Measurements from ENCODE around the gene MAML3.

Gene MAML3

DNA sequence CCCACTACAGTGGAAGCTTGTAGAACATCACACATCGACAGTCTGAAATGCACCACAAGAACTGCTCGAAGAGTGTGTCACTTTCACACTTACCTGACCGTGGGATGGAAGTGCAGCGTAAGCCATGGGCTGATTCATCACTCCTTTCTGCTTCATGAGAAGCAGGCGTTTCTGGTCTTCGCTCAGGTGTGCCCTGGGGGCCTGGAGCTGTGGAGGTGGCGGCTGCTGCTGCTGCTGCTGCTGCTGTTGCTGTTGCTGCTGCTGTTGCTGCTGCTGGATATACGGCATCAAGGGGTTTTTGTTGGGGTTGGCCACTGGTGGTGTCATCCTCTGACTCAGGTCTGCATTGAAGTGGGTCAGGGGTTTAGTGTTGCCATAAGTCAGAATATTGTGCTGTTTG lies 264.7 kb downstream of the MAML3 start:
- Histone ChIP-seq H3K36me3 (replicated peaks in 1 of 2; ENCODE audit: control insufficient read depth in 2 of 2, insufficient read depth in 2 of 2, low read length in 2 of 2) (peaks cover 0 to 16% of the 10 kb centered on the region in 2 donors), H4K91ac (ENCODE audit: low read depth, low read length, poor library complexity) (no peak overlapping the region), H3K4ac (ENCODE audit: low read length) (no peak overlapping the region), H3K18ac (ENCODE audit: low read length) (no peak overlapping the region), H2BK15ac (ENCODE audit: low read length) (no peak overlapping the region), H3K27ac (replicated peaks; ENCODE audit: low read length) (no peak overlapping the region), H3K27me3 (ENCODE audit: control insufficient read depth in 3 of 3, insufficient read depth in 3 of 3, low read depth in 1 of 3, low read length in 3 of 3) (no peaks in the 10 kb centered on the region), H3K4me1 (ENCODE audit: control insufficient read depth in 2 of 2, insufficient read depth in 1 of 2, low read depth in 1 of 2, low read length in 2 of 2) (peaks cover 16% of the 10 kb centered on the region in 2 donors), H3K9ac (ENCODE audit: low read depth, low read length, poor library complexity) (no peak overlapping the region), H3K4me2 (ENCODE audit: insufficient read depth, low read length, poor library complexity, severe bottlenecking) (no peak overlapping the region), H4K8ac (ENCODE audit: low read depth, low read length) (no peak overlapping the region), H2BK120ac (ENCODE audit: low read depth, low read length) (no peak overlapping the region), H2BK12ac (ENCODE audit: low read length) (no peak overlapping the region), H2BK5ac (ENCODE audit: low read length) (no peak overlapping the region), H2AFZ (ENCODE audit: low read length) (no peak overlapping the region), H3K4me3 (ENCODE audit: low read length in 2 of 2) (no peak overlapping the region), H2AK5ac (ENCODE audit: low read depth, low read length) (no peak overlapping the region), H3K9me3 (replicated peaks in 1 of 2; ENCODE audit: control insufficient read depth in 2 of 2, insufficient read depth in 1 of 2, low read depth in 1 of 2, low read length in 2 of 2) (no peaks in the 10 kb centered on the region), H3K79me1 (ENCODE audit: low read depth, low read length) (no peaks in the 10 kb centered on the region), H3K23ac (ENCODE audit: low read depth, low read length, poor library complexity) (no peak overlapping the region), H3K14ac (ENCODE audit: low read length) (no peak overlapping the region)
- WGBS, 2 donors (ENCODE audit: extremely low coverage in 2 of 2, insufficient read length in 2 of 2, insufficient replicate concordance in 1 of 2) = no CpG with 5 or more reads among the region's 8 CpGs
- DNase-seq (ENCODE audit: low spot score) = no peak

DNA sequence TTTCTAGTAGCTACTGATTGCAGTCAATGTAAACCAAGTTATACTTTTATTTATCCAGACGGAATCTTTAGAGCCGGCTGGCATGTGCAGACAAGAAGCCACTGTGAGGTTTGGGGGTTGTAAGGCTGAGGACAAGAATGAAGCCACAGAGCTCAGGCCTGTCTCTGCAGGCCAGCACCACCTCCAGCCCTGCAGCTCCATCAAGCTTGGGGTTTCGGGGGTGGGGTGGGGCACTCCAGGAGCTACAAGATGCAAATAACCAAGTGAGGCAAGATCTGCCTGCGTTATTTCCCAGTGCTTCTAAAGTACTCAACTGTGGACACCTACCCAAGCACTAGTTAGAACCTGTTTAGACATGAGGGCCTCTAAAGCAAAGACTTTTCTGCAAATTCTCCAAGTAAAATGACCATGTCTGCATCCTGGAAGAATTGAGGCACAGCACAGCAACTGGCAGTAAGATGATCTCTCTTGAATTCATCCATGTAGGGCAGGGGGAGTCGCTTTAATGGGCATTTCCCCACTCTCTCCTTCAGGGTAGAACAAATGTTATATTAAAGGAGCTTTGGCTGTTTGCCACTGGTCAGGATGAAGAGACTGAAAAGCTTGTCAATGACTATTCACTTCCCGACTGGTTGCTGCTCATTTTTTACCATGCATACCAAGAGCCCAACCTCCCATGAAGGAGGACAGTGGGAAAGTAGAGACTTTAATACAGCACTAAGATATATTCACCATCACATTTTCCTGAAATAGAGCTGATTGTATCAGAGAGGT lies 265.8 kb downstream of the MAML3 start:
- H2BK120ac ChIP-seq (ENCODE audit: low read depth, low read length) = no peak overlapping the region
- no peak overlapping the region for H2AK5ac ChIP-seq (ENCODE audit: low read depth, low read length)
- H3K36me3 ChIP-seq (replicated peaks in 1 of 2; ENCODE audit: control insufficient read depth in 2 of 2, insufficient read depth in 2 of 2, low read length in 2 of 2) = peaks cover 0 to 16% of the 10 kb centered on the region in 2 donors
- no peak overlapping the region for H3K27ac ChIP-seq (replicated peaks; ENCODE audit: low read length)
- no peak overlapping the region for H3K4me2 ChIP-seq (ENCODE audit: insufficient read depth, low read length, poor library complexity, severe bottlenecking)
- H3K23ac ChIP-seq (ENCODE audit: low read depth, low read length, poor library complexity) = no peak overlapping the region
- no CpG with 5 or more reads among the region's 6 CpGs for WGBS, 2 donors (ENCODE audit: extremely low coverage in 2 of 2, insufficient read length in 2 of 2, insufficient replicate concordance in 1 of 2)
- no peak overlapping the region for H3K4me3 ChIP-seq (ENCODE audit: low read length in 2 of 2)
- no peaks in the 10 kb centered on the region for H3K27me3 ChIP-seq (ENCODE audit: control insufficient read depth in 3 of 3, insufficient read depth in 3 of 3, low read depth in 1 of 3, low read length in 3 of 3)
- DNase-seq (ENCODE audit: low spot score) = no peak
- H3K9ac ChIP-seq (ENCODE audit: low read depth, low read length, poor library complexity) = no peak overlapping the region
- no peak overlapping the region for H4K91ac ChIP-seq (ENCODE audit: low read depth, low read length, poor library complexity)
- H3K18ac ChIP-seq (ENCODE audit: low read length) = no peak overlapping the region
- H4K8ac ChIP-seq (ENCODE audit: low read depth, low read length) = no peak overlapping the region
- no peak overlapping the region for H2BK15ac ChIP-seq (ENCODE audit: low read length)
- H3K9me3 ChIP-seq (replicated peaks in 1 of 2; ENCODE audit: control insufficient read depth in 2 of 2, insufficient read depth in 1 of 2, low read depth in 1 of 2, low read length in 2 of 2) = no peaks in the 10 kb centered on the region
- H2BK12ac ChIP-seq (ENCODE audit: low read length) = no peak overlapping the region
- H2AFZ ChIP-seq (ENCODE audit: low read length) = no peak overlapping the region
- no peak overlapping the region for H3K4ac ChIP-seq (ENCODE audit: low read length)
- H3K14ac ChIP-seq (ENCODE audit: low read length) = no peak overlapping the region
- H2BK5ac ChIP-seq (ENCODE audit: low read length) = no peak overlapping the region
- no peaks in the 10 kb centered on the region for H3K79me1 ChIP-seq (ENCODE audit: low read depth, low read length)
- H3K4me1 ChIP-seq (ENCODE audit: control insufficient read depth in 2 of 2, insufficient read depth in 1 of 2, low read depth in 1 of 2, low read length in 2 of 2) = peaks cover 12% of the 10 kb centered on the region in 2 donors

DNA sequence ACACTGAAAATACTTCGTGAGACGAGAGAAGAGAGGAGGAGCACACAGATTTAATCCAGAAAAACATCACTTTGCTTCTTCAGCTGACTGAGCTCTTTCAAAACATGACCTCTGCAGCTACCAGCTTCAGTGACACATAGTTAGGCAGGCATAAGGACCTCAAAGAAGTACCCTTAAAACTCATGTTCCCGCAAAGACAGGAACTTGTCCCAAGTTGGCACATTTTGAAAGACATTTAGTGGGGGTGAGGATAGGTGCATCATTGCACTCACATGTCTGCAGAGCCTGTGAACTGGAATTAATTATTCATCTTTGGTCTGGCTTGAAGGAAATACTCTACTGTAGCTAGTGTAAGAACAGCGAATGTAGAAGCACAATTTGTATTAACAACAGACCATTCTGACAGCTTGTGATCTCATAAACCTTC lies 266.6 kb downstream of the MAML3 start:
- Histone ChIP-seq H4K8ac (ENCODE audit: low read depth, low read length) (no peak overlapping the region), H3K4me1 (ENCODE audit: control insufficient read depth in 2 of 2, insufficient read depth in 1 of 2, low read depth in 1 of 2, low read length in 2 of 2) (peaks cover 12% of the 10 kb centered on the region in 2 donors), H3K27me3 (ENCODE audit: control insufficient read depth in 3 of 3, insufficient read depth in 3 of 3, low read depth in 1 of 3, low read length in 3 of 3) (no peaks in the 10 kb centered on the region), H3K4me3 (ENCODE audit: low read length in 2 of 2) (no peak overlapping the region), H3K4ac (ENCODE audit: low read length) (no peak overlapping the region), H3K23ac (ENCODE audit: low read depth, low read length, poor library complexity) (no peak overlapping the region), H2AFZ (ENCODE audit: low read length) (no peak overlapping the region), H3K9me3 (replicated peaks in 1 of 2; ENCODE audit: control insufficient read depth in 2 of 2, insufficient read depth in 1 of 2, low read depth in 1 of 2, low read length in 2 of 2) (no peaks in the 10 kb centered on the region), H4K91ac (ENCODE audit: low read depth, low read length, poor library complexity) (no peak overlapping the region), H3K79me1 (ENCODE audit: low read depth, low read length) (no peaks in the 10 kb centered on the region), H3K27ac (replicated peaks; ENCODE audit: low read length) (no peak overlapping the region), H3K9ac (ENCODE audit: low read depth, low read length, poor library complexity) (no peak overlapping the region), H2AK5ac (ENCODE audit: low read depth, low read length) (no peak overlapping the region), H2BK5ac (ENCODE audit: low read length) (no peak overlapping the region), H3K18ac (ENCODE audit: low read length) (no peak overlapping the region), H3K14ac (ENCODE audit: low read length) (no peak overlapping the region), H3K4me2 (ENCODE audit: insufficient read depth, low read length, poor library complexity, severe bottlenecking) (no peak overlapping the region), H2BK120ac (ENCODE audit: low read depth, low read length) (no peak overlapping the region), H3K36me3 (replicated peaks in 1 of 2; ENCODE audit: control insufficient read depth in 2 of 2, insufficient read depth in 2 of 2, low read length in 2 of 2) (peaks cover 0 to 16% of the 10 kb centered on the region in 2 donors), H2BK12ac (ENCODE audit: low read length) (no peak overlapping the region), H2BK15ac (ENCODE audit: low read length) (no peak overlapping the region)
- WGBS, 2 donors (ENCODE audit: extremely low coverage in 2 of 2, insufficient read length in 2 of 2, insufficient replicate concordance in 1 of 2) = no CpG with 5 or more reads among the region's 4 CpGs
- DNase-seq (ENCODE audit: low spot score) = no peak

DNA sequence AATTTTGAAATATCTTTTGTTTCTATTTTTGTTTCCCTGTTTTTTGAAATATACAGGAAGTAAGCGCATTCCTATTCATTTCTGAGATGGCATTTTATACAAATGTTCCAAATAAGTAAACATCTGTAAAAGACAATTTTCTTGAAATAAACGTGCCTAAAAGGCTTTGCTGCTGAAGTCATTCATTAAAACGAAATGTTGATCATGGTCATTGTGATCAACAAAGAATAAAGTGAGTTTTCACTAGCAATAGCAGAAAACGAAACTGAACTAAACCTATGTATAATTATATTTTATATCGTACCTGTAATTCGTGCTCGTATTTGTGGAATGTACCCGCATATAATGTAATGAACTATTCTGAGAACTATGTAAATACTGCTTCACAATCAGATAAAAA lies 267.2 kb downstream of the MAML3 start:
- no peak for DNase-seq (ENCODE audit: low spot score)
- no peak overlapping the region for H4K8ac ChIP-seq (ENCODE audit: low read depth, low read length)
- WGBS, 2 donors (ENCODE audit: extremely low coverage in 2 of 2, insufficient read length in 2 of 2, insufficient replicate concordance in 1 of 2) = no CpG with 5 or more reads among the region's 8 CpGs
- no peak overlapping the region for H4K91ac ChIP-seq (ENCODE audit: low read depth, low read length, poor library complexity)
- H2BK5ac ChIP-seq (ENCODE audit: low read length) = no peak overlapping the region
- no peak overlapping the region for H2AK5ac ChIP-seq (ENCODE audit: low read depth, low read length)
- no peak overlapping the region for H3K18ac ChIP-seq (ENCODE audit: low read length)
- H3K23ac ChIP-seq (ENCODE audit: low read depth, low read length, poor library complexity) = no peak overlapping the region
- H2AFZ ChIP-seq (ENCODE audit: low read length) = no peak overlapping the region
- H3K27me3 ChIP-seq (ENCODE audit: control insufficient read depth in 3 of 3, insufficient read depth in 3 of 3, low read depth in 1 of 3, low read length in 3 of 3) = no peaks in the 10 kb centered on the region
- H3K36me3 ChIP-seq (replicated peaks in 1 of 2; ENCODE audit: control insufficient read depth in 2 of 2, insufficient read depth in 2 of 2, low read length in 2 of 2) = peaks cover 0 to 16% of the 10 kb centered on the region in 2 donors
- H2BK12ac ChIP-seq (ENCODE audit: low read length) = no peak overlapping the region
- H3K4me1 ChIP-seq (ENCODE audit: control insufficient read depth in 2 of 2, insufficient read depth in 1 of 2, low read depth in 1 of 2, low read length in 2 of 2) = peaks cover 12% of the 10 kb centered on the region in 2 donors
- H3K9me3 ChIP-seq (replicated peaks in 1 of 2; ENCODE audit: control insufficient read depth in 2 of 2, insufficient read depth in 1 of 2, low read depth in 1 of 2, low read length in 2 of 2) = no peaks in the 10 kb centered on the region
- H3K14ac ChIP-seq (ENCODE audit: low read length) = no peak overlapping the region
- H3K79me1 ChIP-seq (ENCODE audit: low read depth, low read length) = no peaks in the 10 kb centered on the region
- H3K4me2 ChIP-seq (ENCODE audit: insufficient read depth, low read length, poor library complexity, severe bottlenecking) = no peak overlapping the region
- H3K4ac ChIP-seq (ENCODE audit: low read length) = no peak overlapping the region
- no peak overlapping the region for H3K9ac ChIP-seq (ENCODE audit: low read depth, low read length, poor library complexity)
- H3K4me3 ChIP-seq (ENCODE audit: low read length in 2 of 2) = no peak overlapping the region
- H2BK15ac ChIP-seq (ENCODE audit: low read length) = no peak overlapping the region
- H2BK120ac ChIP-seq (ENCODE audit: low read depth, low read length) = no peak overlapping the region
- no peak overlapping the region for H3K27ac ChIP-seq (replicated peaks; ENCODE audit: low read length)
